Measurements from ENCODE around the gene R3HDM1.
A peak's percentile ranks its signal among the peaks of the same experiment; 100 is the strongest.

The R3HDM1 gene

GRCh38 chr2:135728064-135728743 lies 196.9 kb downstream of the R3HDM1 start:
- no peak for DNase-seq

GRCh38 chr2:135732561-135732960 lies 201.3 kb downstream of the R3HDM1 start:
- DNase-seq = no peak

- DNase-seq = no peak
These were observed 201.8 kb downstream of the R3HDM1 start for GRCh38 chr2:135733045-135733444.

GRCh38 chr2:135736546-135736945 lies 205.3 kb downstream of the R3HDM1 start:
- DNase-seq = no peak

GRCh38 chr2:135740206-135740605 lies 208.9 kb downstream of the R3HDM1 start:
- DNase-seq = no peak

GRCh38 chr2:135741043-135741394 lies 209.7 kb downstream of the R3HDM1 start:
- DNase-seq = no peak

- peak; percentile 94 for DNase-seq
These were observed 210.4 kb downstream of the R3HDM1 start, which contains the start of gene UBXN4 for GRCh38 chr2:135741395-135742324. TSS of gene UBXN4 (plus strand) at chr2:135741855. CDS start at chr2:135741930, 75 bp downstream.

- DNase-seq = peak; percentile 28
These were observed 211.1 kb downstream of the R3HDM1 start for GRCh38 chr2:135742325-135742757.

GRCh38 chr2:135743860-135744259 lies 212.6 kb downstream of the R3HDM1 start:
- DNase-seq = no peak

- no peak for DNase-seq
These were observed 213.6 kb downstream of the R3HDM1 start for GRCh38 chr2:135744760-135745314.

GRCh38 chr2:135745545-135745944 lies 214.3 kb downstream of the R3HDM1 start:
- DNase-seq = no peak

- no peak for DNase-seq
These were observed 224.3 kb downstream of the R3HDM1 start for GRCh38 chr2:135755573-135755972.

- no peak for DNase-seq
These were observed 225.4 kb downstream of the R3HDM1 start for GRCh38 chr2:135756692-135757091.

GRCh38 chr2:135762022-135762421 lies 230.7 kb downstream of the R3HDM1 start:
- no peak for DNase-seq

- DNase-seq = no peak
These were observed 231.2 kb downstream of the R3HDM1 start for GRCh38 chr2:135762530-135762929.

GRCh38 chr2:135768863-135769262 lies 237.6 kb downstream of the R3HDM1 start:
- DNase-seq = no peak

GRCh38 chr2:135773319-135773718 lies 242.0 kb downstream of the R3HDM1 start:
- no peak for DNase-seq

GRCh38 chr2:135773917-135774316 lies 242.6 kb downstream of the R3HDM1 start:
- no peak for DNase-seq
